Activated CD4-positive, alpha-beta T cell treated with anti-CD3 and anti-CD28 coated beads for 4 hours (primary cell): ENCODE measurements around the gene ID2.

ENCODE experiments used
- DNase-seq, 2 donors: peaks; one replicate each; pipeline ENCODE4 v3.0.0-alpha.2; 2020

The ID2 gene

DNA sequence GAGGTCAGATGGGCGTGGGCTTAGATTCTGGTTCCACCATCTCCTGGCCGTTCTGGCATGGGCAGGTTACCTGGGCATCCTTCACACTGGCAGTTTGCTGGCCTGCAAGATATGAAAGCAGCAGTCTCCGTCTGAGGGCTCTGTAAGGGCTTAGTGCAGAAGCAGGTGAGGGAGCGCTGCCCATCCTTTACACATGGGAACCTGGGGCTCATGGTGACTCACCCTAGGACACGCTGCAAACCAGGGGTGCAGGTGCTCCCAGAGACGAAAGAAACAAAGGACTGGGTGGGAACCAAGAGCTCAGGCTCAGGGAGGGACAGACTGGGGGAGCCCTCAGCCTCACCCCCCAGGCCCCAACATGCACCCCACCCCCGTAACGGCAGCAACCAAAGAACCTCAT is 10.7 kb upstream of the ID2 start:
- no peak for DNase-seq

GRCh38 chr2:8671802-8672201 is 10.1 kb upstream of the ID2 start:
- no peak for DNase-seq

GRCh38 chr2:8672940-8673339 is 8.9 kb upstream of the ID2 start:
- no peak for DNase-seq

GRCh38 chr2:8673381-8673780 is 8.5 kb upstream of the ID2 start:
- DNase-seq, result no peak

GRCh38 chr2:8674420-8675009 is 7.3 kb upstream of the ID2 start:
- no peak for DNase-seq

- no peak for DNase-seq
Observed at GRCh38 chr2:8675543-8675942, 6.3 kb upstream of the ID2 start.

GRCh38 chr2:8676191-8676920 is 5.5 kb upstream of the ID2 start:
- DNase-seq, result no peak

- no peak for DNase-seq
Observed at GRCh38 chr2:8676921-8677645, 4.8 kb upstream of the ID2 start.

DNA sequence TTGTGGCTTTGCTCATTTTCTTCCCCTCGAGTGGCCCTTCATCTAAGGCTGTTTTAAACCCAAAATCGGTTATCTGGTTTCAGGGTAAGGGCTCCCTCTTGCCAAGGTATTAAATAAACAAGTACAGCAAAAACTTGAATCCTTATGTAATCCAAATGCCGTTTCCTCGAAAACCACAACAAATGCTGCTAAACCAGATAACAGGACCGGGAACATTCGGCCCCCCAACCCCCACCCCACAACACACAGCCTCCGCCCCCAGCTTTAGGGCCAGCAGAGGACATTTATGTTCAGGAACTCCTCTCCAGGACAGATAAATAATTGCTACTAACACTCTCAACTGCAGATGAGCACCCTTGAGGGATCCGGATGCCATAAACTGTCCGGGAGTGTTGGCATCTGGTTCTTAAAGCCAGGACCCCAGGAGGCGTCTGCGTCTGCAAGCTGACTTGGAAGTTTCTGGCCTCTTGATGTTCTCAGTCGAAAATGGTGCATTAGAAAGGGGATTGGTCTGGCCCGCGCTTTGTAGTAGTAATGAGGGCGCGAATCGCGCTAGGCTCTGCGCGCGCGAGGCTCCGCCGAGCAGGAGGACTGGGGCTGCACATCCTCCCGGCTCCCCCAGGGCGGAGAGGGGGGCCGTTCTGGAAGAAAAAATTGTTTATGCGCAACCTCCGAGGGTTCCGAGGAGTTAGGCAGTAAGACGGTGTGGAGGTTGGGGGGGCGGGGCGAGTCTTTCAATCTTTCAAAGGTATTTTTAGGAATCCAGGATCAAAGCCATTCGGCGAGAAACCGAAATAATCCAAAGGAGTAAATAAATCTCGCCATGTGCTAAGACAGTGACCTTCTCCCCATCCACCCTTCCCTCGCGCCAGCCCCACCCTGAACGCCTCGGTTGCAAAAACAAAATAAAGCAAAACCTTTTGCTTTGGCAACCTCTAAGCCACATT is 3.9 kb upstream of the ID2 start:
- no peak for DNase-seq

GRCh38 chr2:8678731-8679566 is 2.9 kb upstream of the ID2 start:
- DNase-seq, result peak; percentile 73 to 74

DNA sequence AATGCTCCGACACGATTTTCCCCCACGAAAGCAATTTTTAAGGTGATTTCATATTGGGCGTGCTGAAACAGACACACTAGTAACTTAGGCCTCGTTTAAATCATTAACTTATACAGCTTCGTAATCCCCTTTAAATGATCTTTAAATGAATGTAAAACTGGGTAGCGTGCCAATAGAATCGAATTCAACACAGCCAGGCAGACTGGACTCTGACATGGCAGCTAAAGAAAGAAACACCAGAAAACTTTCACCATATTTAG is 2.4 kb upstream of the ID2 start:
- no peak for DNase-seq

GRCh38 chr2:8679827-8680731 is 1.8 kb upstream of the ID2 start:
- DNase-seq, result no peak

- DNase-seq, result peak; percentile 73 to 83
Observed at GRCh38 chr2:8680822-8681760, 765 bp upstream of the ID2 start.

DNA sequence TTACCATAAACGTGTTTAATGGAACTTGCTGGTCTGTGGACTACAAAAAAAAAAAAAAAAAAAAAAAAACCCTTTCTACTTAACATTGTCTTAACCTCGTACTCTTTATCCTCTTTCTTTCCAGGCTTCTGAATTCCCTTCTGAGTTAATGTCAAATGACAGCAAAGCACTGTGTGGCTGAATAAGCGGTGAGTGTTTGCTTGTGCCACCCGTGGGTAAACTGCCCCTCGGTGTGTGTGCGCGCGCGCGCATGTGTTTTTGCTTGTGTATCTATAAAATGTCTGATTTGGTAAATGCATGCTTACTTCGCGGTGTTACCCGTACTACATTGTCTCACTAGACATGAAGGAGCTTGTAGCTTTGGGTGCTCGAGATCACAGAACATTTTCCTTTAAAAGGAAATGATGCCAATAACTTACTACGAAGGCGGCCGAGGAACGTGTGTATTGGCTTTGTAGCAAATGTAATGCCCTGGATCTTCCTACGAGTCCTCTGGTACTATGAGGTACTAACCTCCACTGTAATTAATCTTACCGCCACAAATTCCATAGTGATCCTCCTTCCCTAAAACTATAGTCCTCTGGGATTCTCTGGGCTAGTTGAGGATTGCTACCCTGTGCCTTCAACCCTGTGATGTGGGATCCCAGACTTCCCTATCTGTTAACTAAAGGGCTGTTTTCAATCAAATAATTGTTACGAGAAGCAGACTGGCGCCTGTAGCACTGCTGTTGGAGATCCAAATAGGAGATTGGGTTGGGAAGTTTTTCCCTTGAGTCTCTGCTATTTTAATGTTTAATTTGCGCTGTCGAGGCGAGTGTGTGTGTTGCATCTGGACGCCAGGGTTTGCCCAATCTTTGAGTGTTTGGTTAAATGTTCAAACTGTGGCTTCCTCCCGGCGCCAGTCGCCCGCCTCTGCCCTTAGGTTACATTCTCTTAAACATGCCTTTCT is 1.1 kb downstream of the ID2 start:
- peak; percentile 33 to 37 for DNase-seq

DNA sequence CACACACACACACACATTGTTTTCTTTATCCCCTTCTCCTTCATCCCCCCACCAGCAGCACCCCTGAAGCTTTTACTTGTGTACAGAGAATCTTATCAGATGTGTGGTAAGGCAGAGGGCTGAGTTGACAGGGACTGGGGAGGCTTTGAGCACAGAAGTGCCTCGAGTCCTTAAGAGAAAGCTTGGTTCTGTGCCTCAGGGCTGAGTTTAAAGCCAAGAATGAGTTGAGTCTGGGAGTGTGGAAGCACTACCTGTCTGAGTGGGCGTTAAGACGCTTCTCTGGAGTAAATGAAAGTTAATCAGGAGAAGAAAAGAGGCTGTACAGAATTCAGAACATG is 2.7 kb downstream of the ID2 start:
- peak; percentile 30 to 31 for DNase-seq

- peak; percentile 35 to 47 for DNase-seq
Observed at GRCh38 chr2:8684878-8685696, 3.2 kb downstream of the ID2 start.

DNA sequence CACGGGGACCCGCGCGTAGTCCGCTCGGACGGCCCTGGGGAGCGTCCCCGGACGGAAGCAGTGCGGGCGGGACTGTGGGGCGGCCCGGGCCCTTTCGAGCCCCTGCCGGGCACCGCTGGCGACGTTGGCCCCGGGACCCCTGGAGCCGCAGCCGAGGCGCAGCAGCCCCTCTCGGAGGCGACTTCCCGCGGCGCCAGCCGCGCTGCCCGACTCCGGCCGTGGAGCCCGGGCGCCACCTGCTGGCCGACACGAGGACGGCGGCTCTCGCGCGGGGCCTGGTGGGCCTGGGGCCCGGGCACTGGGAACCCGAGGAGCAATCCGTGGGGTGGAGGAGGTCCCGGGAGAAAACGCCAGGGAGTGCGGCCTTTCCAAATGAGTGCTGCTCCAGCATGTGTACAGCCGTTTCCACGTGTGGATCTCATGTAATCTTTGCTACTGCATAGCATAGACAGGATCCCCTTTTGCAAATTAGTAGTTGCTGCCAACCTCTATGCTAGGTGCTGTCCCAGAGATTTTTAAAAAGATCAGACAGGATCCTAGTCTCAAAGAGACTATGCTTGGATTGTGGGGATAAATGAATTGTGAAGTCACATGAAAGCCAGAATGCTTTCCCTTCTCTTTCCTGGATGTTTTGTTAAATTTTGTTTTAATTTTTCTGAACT is 4.0 kb downstream of the ID2 start:
- peak; percentile 71 to 79 for DNase-seq
